Liver (tissue), 9 donors: ENCODE data around the gene RAB44. TPM values are rescaled to one million over a fixed set of nuclear protein-coding genes. Genes with fewer than 3 reads are reported as not detected.

Experiments used
- DNase-seq: peaks from one replicate; pipeline ENCODE4 v3.0.0-alpha.2; 2017; ENCODE audit warnings: low spot score
- H3K27ac ChIP-seq, 2 donors: one replicate each; pipeline ENCODE4 v1.7.0; 2013; ENCODE audit warnings: inconsistent platforms in 2 of 2, low read length in 2 of 2, control low read depth in 1 of 2, low read depth in 1 of 2, mild to moderate bottlenecking in 1 of 2
- H3K27me3 ChIP-seq, 4 donors: one replicate each; pipeline versions ENCODE4 v1.6.1 to v1.7.0; 2013; ENCODE audit warnings: low read length in 3 of 4, inconsistent platforms in 1 of 4, mild to moderate bottlenecking in 1 of 4, moderate library complexity in 1 of 4; ENCODE audit not compliant: control insufficient read depth in 4 of 4, insufficient read depth in 4 of 4
- H3K36me3 ChIP-seq, 4 donors: one replicate each; pipeline versions ENCODE4 v1.6.1 to v1.7.0; 2013; ENCODE audit warnings: low read length in 3 of 4, mild to moderate bottlenecking in 3 of 4, low read depth in 1 of 4, moderate library complexity in 1 of 4; ENCODE audit not compliant: control insufficient read depth in 4 of 4, insufficient read depth in 3 of 4
- H3K4me1 ChIP-seq, 4 donors: one replicate each; pipeline versions ENCODE4 v1.6.1 to v1.7.0; 2013; ENCODE audit warnings: low read length in 3 of 4, mild to moderate bottlenecking in 3 of 4, moderate library complexity in 1 of 4; ENCODE audit not compliant: control insufficient read depth in 4 of 4, insufficient read depth in 4 of 4
- H3K4me3 ChIP-seq, 3 donors: one replicate each; pipeline versions ENCODE4 v1.6.1 to v1.7.0; 2013; ENCODE audit warnings: low read length in 3 of 3, control low read depth in 1 of 3, low read depth in 1 of 3, mild to moderate bottlenecking in 1 of 3
- H3K9ac ChIP-seq, 2 donors: one replicate each; pipeline ENCODE4 v1.7.0; 2013; ENCODE audit warnings: low read length in 2 of 2, mild to moderate bottlenecking in 2 of 2, moderate library complexity in 2 of 2, control low read depth in 1 of 2, low read depth in 1 of 2
- H3K9me3 ChIP-seq, 4 donors: one replicate each; pipeline versions ENCODE4 v1.6.1 to v1.7.0; 2013; ENCODE audit warnings: low read length in 3 of 4; ENCODE audit not compliant: control insufficient read depth in 4 of 4
- EGR1 ChIP-seq, 2 donors: IDR thresholded peaks; 2 replicates each; pipeline ENCODE4 v1.6.1; 2016 to 2018; ENCODE audit warnings: antibody characterized with exemption in 2 of 2, low read depth in 2 of 2
- FOXA1 ChIP-seq: IDR thresholded peaks from 2 replicates; pipeline ENCODE4 v1.6.1; 2016; ENCODE audit warnings: antibody characterized with exemption
- FOXA2 ChIP-seq: IDR thresholded peaks from 2 replicates; pipeline ENCODE4 v1.6.1; 2016; ENCODE audit warnings: antibody characterized with exemption
- GABPA ChIP-seq, 2 donors: IDR thresholded peaks in 1 of 2; conservative IDR thresholded peaks in 1 of 2; 2 replicates each; pipeline ENCODE4 v1.6.1; 2016; ENCODE audit warnings: antibody characterized with exemption in 2 of 2, mild to moderate bottlenecking in 1 of 2, moderate library complexity in 1 of 2
- HNF4A ChIP-seq, 2 donors: conservative IDR thresholded peaks; 2 replicates each; pipeline ENCODE4 v1.6.1; 2016; ENCODE audit warnings: antibody characterized with exemption in 2 of 2, mild to moderate bottlenecking in 2 of 2
- HNF4G ChIP-seq: IDR thresholded peaks from 2 replicates; pipeline ENCODE4 v1.6.1; 2016; ENCODE audit warnings: antibody characterized with exemption
- JUND ChIP-seq, 2 donors: IDR thresholded peaks; 2 replicates each; pipeline ENCODE4 v1.6.1; 2016; ENCODE audit warnings: antibody characterized with exemption in 2 of 2
- RAD21 ChIP-seq, 2 donors: IDR thresholded peaks; 2 replicates each; pipeline ENCODE4 v1.6.1; 2016; ENCODE audit warnings: antibody characterized with exemption in 2 of 2, mild to moderate bottlenecking in 2 of 2
- SP1 ChIP-seq: IDR thresholded peaks from 2 replicates; pipeline ENCODE4 v1.6.1; 2018; ENCODE audit warnings: antibody characterized with exemption, mild to moderate bottlenecking
- TAF1 ChIP-seq: conservative IDR thresholded peaks from 2 replicates; pipeline ENCODE4 v1.6.1; 2016; ENCODE audit warnings: antibody characterized with exemption, mild to moderate bottlenecking
- WGBS: extraction: QIAGEN DNeasy Blood & Tissue Kit; methylation state at CpG from one replicate; pipeline ENCODE4 v1.1.7; 2013; 5-methylcytosine and 5-hydroxymethylcytosine counted together
- polyA plus RNA-seq, 2 donors: library from polyadenylated mRNA; stranded (reverse) in 1 of 2; unstranded in 1 of 2; fragments of 200-250 nt in 1 of 2; fragments of >200 nt in 1 of 2; fragmentation: Nextera tagmentation in 1 of 2; extraction: Ambion mirVana in 1 of 2; gene quantifications; one replicate each; pipeline versions ENCODE4 v1.2.1 to v1.2.3, GENCODE V29; 2013 to 2015
- total RNA-seq, 2 donors: library from RNA; depleted of rRNA; stranded (reverse); fragments of >200 nt; gene quantifications; one replicate each; pipeline ENCODE4 v1.2.3, GENCODE V29; 2014
- TF ChIP-seq, protein P1 (sequence below): fragments of 150-350 bp; IDR thresholded peaks from 2 replicates; pipeline ENCODE4 v1.5.1; 2017; ENCODE audit warnings: improper control_type of control experiment, low read depth, low read length; ENCODE audit not compliant: missing input control
- TF ChIP-seq, protein P2 (sequence below): IDR thresholded peaks from 2 replicates; pipeline ENCODE4 v1.6.1; 2016; ENCODE audit warnings: antibody characterized with exemption
- TF ChIP-seq, protein P3 (sequence below): IDR thresholded peaks from 2 replicates; pipeline ENCODE4 v1.6.1; 2016; ENCODE audit warnings: antibody characterized with exemption
- donor health status: healthy.
- donor health status: healthy.
- donor health status: healthy.
- donor health status: healthy.
- donor health status: healthy.

RAB44 gene
- total and polyA plus RNA-seq, 4 donors = 0.02 to 1.3 (median 0.08) TPM; not detected in 1

DNA sequence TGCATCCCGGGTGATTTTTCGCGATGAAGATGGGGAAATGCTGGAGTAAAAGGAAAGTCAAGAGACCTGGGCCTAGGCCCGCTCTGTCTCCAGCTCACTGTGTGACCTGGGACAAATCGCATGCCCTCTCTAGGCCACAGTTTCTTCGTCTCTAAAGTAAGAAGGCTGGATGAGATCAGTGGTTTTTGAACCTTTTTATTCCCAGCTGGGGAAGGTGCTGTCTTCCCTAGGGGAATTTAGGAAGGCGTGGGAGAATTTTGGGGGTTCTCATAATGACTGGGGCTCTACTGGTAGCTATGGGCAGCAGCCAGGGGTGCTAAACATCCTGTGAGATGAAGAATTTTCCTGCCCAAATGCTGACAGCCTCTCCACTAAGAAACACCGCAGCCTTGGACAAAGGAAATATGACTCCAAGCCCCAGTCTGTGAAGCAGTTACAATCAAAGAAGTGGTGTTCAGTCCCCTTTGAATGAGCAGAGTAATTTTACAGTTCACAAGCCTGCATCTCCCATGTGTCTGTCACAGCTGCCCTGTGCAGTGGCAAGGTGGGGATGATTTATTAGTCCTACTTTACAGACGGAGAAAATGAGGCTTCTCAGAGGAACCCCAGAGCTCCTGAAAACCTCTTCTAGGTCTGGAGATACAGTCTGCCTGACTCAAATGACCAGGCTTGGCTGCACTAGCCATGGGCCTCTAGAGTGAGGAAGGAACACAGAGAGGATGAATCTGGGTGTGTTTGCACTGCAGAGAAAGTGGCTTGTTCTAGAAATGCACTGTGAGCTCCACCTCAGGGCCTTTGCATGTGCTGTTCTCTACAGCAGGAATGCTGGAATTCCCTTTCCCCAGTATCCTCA lies 57.2 kb downstream of the RAB44 start:
- Histone ChIP-seq H3K36me3 (no peaks in the 10 kb centered on the region), H3K27me3 (no peaks in the 10 kb centered on the region), H3K9me3 (peaks cover 0 to 2% (median under 1%) of the 10 kb centered on the region in 4 donors), H3K27ac (no peak overlapping the region), H3K9ac (no peak overlapping the region), H3K4me3 (no peak overlapping the region), H3K4me1 (no peaks in the 10 kb centered on the region)
- no peak for DNase-seq
- 93% methylated on average over 9 of the region's 9 CpGs for WGBS
- no peak for TF ChIP-seq HNF4G
- no peak for TF ChIP-seq EGR1 (IDR thresholded peaks at IDR 0.05; ENCODE audit: low read depth in 2 of 2)
- no peak for TF ChIP-seq FOXA2
- TF ChIP-seq RAD21 (IDR thresholded peaks at IDR 0.05) = no peak
- no peak for TF ChIP-seq FOXA1
- TF ChIP-seq, protein P1, sequence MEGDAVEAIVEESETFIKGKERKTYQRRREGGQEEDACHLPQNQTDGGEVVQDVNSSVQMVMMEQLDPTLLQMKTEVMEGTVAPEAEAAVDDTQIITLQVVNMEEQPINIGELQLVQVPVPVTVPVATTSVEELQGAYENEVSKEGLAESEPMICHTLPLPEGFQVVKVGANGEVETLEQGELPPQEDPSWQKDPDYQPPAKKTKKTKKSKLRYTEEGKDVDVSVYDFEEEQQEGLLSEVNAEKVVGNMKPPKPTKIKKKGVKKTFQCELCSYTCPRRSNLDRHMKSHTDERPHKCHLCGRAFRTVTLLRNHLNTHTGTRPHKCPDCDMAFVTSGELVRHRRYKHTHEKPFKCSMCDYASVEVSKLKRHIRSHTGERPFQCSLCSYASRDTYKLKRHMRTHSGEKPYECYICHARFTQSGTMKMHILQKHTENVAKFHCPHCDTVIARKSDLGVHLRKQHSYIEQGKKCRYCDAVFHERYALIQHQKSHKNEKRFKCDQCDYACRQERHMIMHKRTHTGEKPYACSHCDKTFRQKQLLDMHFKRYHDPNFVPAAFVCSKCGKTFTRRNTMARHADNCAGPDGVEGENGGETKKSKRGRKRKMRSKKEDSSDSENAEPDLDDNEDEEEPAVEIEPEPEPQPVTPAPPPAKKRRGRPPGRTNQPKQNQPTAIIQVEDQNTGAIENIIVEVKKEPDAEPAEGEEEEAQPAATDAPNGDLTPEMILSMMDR = no peak
- TF ChIP-seq TAF1 = no peak
- TF ChIP-seq JUND (IDR thresholded peaks at IDR 0.05) = no peak
- no peak for TF ChIP-seq GABPA (IDR thresholded peaks at IDR 0.05 in 1 of 2, conservative IDR thresholded peaks at IDR 0.05 in 1 of 2)
- TF ChIP-seq, protein P2, sequence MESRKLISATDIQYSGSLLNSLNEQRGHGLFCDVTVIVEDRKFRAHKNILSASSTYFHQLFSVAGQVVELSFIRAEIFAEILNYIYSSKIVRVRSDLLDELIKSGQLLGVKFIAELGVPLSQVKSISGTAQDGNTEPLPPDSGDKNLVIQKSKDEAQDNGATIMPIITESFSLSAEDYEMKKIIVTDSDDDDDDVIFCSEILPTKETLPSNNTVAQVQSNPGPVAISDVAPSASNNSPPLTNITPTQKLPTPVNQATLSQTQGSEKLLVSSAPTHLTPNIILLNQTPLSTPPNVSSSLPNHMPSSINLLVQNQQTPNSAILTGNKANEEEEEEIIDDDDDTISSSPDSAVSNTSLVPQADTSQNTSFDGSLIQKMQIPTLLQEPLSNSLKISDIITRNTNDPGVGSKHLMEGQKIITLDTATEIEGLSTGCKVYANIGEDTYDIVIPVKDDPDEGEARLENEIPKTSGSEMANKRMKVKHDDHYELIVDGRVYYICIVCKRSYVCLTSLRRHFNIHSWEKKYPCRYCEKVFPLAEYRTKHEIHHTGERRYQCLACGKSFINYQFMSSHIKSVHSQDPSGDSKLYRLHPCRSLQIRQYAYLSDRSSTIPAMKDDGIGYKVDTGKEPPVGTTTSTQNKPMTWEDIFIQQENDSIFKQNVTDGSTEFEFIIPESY = no peak
- no peak for TF ChIP-seq SP1
- TF ChIP-seq, protein P3, sequence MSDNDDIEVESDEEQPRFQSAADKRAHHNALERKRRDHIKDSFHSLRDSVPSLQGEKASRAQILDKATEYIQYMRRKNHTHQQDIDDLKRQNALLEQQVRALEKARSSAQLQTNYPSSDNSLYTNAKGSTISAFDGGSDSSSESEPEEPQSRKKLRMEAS = no peak
- no peak for TF ChIP-seq HNF4A (conservative IDR thresholded peaks at IDR 0.05)

DNA sequence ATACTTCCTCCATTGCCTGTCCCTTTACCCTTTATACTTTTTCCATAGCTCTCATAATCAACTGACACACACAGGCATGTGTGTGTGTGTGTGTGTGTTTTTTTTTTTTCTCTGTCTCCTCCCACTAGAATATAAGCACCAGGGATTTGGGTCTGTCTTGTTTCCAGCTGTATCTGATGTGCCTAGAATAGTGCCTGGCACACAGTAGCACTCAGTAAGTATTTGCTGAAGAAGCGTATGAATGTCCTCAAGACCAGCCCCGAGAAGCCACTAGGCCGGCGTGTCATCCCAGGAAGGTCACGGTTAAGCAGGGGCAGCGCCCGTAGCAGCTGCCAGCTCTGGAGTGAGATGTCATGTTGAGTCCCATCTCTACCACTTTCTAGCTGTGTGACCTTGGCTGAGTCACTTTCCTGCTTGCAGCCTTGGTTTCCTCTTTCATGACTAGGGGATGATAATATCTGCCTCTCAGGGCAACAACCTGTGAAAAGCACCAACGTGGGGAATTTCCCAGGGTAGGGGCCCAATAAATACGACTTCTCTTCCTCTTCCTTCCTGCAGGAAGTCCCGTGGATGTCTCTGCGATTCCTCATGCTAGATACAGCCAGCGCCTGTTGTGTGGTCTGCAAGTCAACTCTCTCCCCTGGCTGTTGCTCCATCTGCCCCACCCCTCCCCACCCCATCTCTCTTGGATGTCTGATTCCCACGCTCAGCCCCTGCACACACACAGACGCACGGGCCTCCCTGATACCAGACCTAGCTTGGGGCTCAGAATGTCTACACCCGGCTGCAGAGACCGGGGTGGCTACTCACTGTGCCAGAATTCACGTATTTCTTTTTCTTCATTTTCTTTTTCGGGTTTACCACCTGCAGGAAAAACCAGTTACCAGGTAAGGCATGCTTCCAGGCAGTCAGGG lies 58.1 kb downstream of the RAB44 start:
- Histone ChIP-seq H3K27ac (no peak overlapping the region), H3K27me3 (no peaks in the 10 kb centered on the region), H3K9me3 (no peaks in the 10 kb centered on the region), H3K36me3 (no peaks in the 10 kb centered on the region), H3K9ac (no peak overlapping the region), H3K4me1 (no peaks in the 10 kb centered on the region), H3K4me3 (no peak overlapping the region)
- TF ChIP-seq TAF1 = no peak
- TF ChIP-seq HNF4G = no peak
- TF ChIP-seq JUND (IDR thresholded peaks at IDR 0.05) = no peak
- TF ChIP-seq, protein P1 = no peak
- TF ChIP-seq GABPA (IDR thresholded peaks at IDR 0.05 in 1 of 2, conservative IDR thresholded peaks at IDR 0.05 in 1 of 2) = no peak
- no peak for TF ChIP-seq HNF4A (conservative IDR thresholded peaks at IDR 0.05)
- 65% methylated on average over 19 of the region's 19 CpGs for WGBS
- DNase-seq = no peak
